Sigmoid colon (tissue), 7 donors: Measurements from ENCODE around the gene SEPTIN7. TPM values are rescaled to one million over a fixed set of nuclear protein-coding genes. Genes with fewer than 3 reads are reported as not detected.

Experiments
- DNase-seq: peaks from one replicate; pipeline ENCODE4 v3.0.0-alpha.2; 2019
- H3K27ac ChIP-seq, 4 donors: fragments of 200-600 bp; sonication (generic); one replicate each; pipeline ENCODE4 v1.5.1; 2016 to 2019; ENCODE audit warnings: mild to moderate bottlenecking in 1 of 4
- H3K27me3 ChIP-seq, 3 donors: fragments of 200-600 bp; sonication (generic); one replicate each; pipeline ENCODE4 v1.5.1; 2019; ENCODE audit warnings: mild to moderate bottlenecking in 1 of 3
- H3K36me3 ChIP-seq, 4 donors: fragments of 200-600 bp; sonication (generic); one replicate each; pipeline ENCODE4 v1.5.1; 2016 to 2019
- H3K4me1 ChIP-seq, 4 donors: fragments of 200-600 bp; sonication (generic); one replicate each; pipeline ENCODE4 v1.5.1; 2017 to 2019
- H3K4me3 ChIP-seq, 4 donors: fragments of 200-600 bp; sonication (generic); one replicate each; pipeline ENCODE4 v1.5.1; 2017 to 2019; ENCODE audit warnings: mild to moderate bottlenecking in 2 of 4, moderate library complexity in 1 of 4
- H3K9me3 ChIP-seq, 4 donors: fragments of 200-600 bp in 3 of 4; sonication (generic) in 3 of 4; one replicate each; pipeline versions ENCODE4 v1.5.1 to v1.6.1; 2013 to 2019
- EP300 ChIP-seq, 4 donors: sonication (generic); formaldehyde crosslinking; IDR thresholded peaks; one replicate each; pipeline ENCODE4 v1.6.1; 2017; ENCODE audit warnings: antibody characterized with exemption in 4 of 4
- POLR2A ChIP-seq, 2 donors: fragments of 450-650 bp; IDR thresholded peaks; one replicate each; pipeline ENCODE4 v1.6.1; 2016; ENCODE audit warnings: antibody characterized with exemption in 2 of 2, mild to moderate bottlenecking in 2 of 2, moderate library complexity in 2 of 2
- POLR2AphosphoS5 ChIP-seq, 4 donors: sonication (generic); formaldehyde crosslinking; IDR thresholded peaks; one replicate each; pipeline ENCODE4 v1.6.1; 2017; ENCODE audit warnings: antibody characterized with exemption in 4 of 4
- WGBS, 2 donors: extraction: QIAGEN DNeasy Blood & Tissue Kit; methylation state at CpG; one replicate each; pipeline ENCODE4 v1.1.7; 2013; 5-methylcytosine and 5-hydroxymethylcytosine counted together
- intact Hi-C: fragments of 100-400 bp; cut with DNase I; formaldehyde crosslinking; loops from one replicate; pipeline ENCODE4 v1.15.1; 2023
- polyA plus RNA-seq, 3 donors: library from polyadenylated mRNA; stranded (reverse); fragments of 200-250 nt; gene quantifications; one replicate each; pipeline ENCODE4 v1.2.3, GENCODE V29; 2013
- total RNA-seq, 4 donors: library from RNA; depleted of rRNA; stranded (reverse); fragments of >200 nt; gene quantifications; one replicate each; pipeline ENCODE4 v1.1.0, GENCODE V29; 2016
- TF ChIP-seq, protein P1 (sequence below), 4 experiments: fragments of 450-650 bp in 3 of 4; fragments of 200-600 bp in 1 of 4; IDR thresholded peaks; one replicate each; pipeline ENCODE4 v1.5.1; 2016 to 2019; ENCODE audit warnings: antibody characterized with exemption in 4 of 4, mild to moderate bottlenecking in 3 of 4, moderate library complexity in 2 of 4
- donor health status: healthy with polysubstance abuse.
- donor health status: Bipolar disorder and iron deficiency.
- donor health status: healthy.

The SEPTIN7 gene
- total and polyA plus RNA-seq, 7 donors, result 112 to 330 (median 256) TPM

DNA sequence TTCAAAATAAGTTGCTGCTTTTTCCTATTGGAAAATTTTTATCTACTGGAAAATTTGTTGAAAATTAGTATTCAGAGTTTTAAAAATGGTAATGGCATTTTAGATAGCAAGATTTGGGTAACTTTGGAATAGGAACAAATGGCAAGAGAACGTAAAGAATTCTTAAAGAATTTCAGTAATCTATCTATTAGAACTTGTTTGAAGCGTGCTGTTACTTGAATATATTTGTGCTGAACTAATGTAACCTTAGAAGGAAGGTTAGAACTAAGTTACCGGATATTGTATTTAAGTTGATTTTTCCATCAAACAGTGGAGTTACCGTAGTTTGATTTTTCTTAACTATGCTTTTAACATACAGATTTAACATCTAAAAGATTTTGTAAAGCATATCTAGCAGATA, 25.9 kb downstream of the SEPTIN7 start:
- intact Hi-C loops, result no loop called here
- H3K4me3 ChIP-seq, result no peak overlapping the region
- H3K27ac ChIP-seq, result no peak overlapping the region
- 79 to 96% methylated on average over 4 of the region's 4 CpGs for WGBS, 2 donors
- H3K9me3 ChIP-seq, result no peaks in the 10 kb centered on the region
- H3K4me1 ChIP-seq, result peaks cover 0 to 84% (median 63%) of the 10 kb centered on the region in 4 donors
- TF ChIP-seq POLR2AphosphoS5 (IDR thresholded peaks at IDR 0.05) (no peak), EP300 (IDR thresholded peaks at IDR 0.05) (no peak), POLR2A (IDR thresholded peaks at IDR 0.05) (no peak)
- TF ChIP-seq, protein P1, sequence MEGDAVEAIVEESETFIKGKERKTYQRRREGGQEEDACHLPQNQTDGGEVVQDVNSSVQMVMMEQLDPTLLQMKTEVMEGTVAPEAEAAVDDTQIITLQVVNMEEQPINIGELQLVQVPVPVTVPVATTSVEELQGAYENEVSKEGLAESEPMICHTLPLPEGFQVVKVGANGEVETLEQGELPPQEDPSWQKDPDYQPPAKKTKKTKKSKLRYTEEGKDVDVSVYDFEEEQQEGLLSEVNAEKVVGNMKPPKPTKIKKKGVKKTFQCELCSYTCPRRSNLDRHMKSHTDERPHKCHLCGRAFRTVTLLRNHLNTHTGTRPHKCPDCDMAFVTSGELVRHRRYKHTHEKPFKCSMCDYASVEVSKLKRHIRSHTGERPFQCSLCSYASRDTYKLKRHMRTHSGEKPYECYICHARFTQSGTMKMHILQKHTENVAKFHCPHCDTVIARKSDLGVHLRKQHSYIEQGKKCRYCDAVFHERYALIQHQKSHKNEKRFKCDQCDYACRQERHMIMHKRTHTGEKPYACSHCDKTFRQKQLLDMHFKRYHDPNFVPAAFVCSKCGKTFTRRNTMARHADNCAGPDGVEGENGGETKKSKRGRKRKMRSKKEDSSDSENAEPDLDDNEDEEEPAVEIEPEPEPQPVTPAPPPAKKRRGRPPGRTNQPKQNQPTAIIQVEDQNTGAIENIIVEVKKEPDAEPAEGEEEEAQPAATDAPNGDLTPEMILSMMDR (IDR thresholded peaks at IDR 0.05), result no peak
- no peak for DNase-seq
- no peaks in the 10 kb centered on the region for H3K27me3 ChIP-seq
- H3K36me3 ChIP-seq, result no peaks in the 10 kb centered on the region

DNA sequence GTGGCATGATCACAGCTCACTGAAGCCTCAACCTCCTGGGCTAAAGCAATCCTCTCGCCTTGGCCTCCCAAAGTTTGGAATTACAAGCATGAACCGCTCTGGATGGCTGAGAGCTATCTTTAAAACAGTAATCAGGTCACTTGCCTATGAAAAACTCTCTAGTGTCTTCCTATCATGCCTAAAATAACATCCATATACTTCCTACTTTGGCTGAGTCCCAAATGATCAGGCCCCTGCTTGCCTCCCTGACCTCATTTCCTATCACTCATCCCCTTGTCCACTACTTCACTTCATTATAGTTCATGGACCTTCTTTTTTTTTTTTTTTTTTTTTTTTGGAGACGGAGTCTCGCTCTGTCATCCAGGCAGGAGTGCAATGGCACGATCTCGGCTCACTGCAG, 28.0 kb downstream of the SEPTIN7 start:
- TF ChIP-seq POLR2AphosphoS5 (IDR thresholded peaks at IDR 0.05), result no peak
- TF ChIP-seq, protein P1 (IDR thresholded peaks at IDR 0.05), result no peak
- no peak for TF ChIP-seq POLR2A (IDR thresholded peaks at IDR 0.05)
- TF ChIP-seq EP300 (IDR thresholded peaks at IDR 0.05), result no peak
- Histone ChIP-seq H3K4me1 (peaks cover 0 to 89% (median 62%) of the 10 kb centered on the region in 4 donors), H3K27ac (no peak overlapping the region), H3K9me3 (no peaks in the 10 kb centered on the region), H3K27me3 (no peaks in the 10 kb centered on the region), H3K36me3 (peaks cover 0 to 11% (median 0%) of the 10 kb centered on the region in 4 donors), H3K4me3 (no peak overlapping the region)
- 88 to 97% methylated on average over 6 of the region's 6 CpGs for WGBS, 2 donors
- DNase-seq, result no peak
- intact Hi-C loops, result no loop called here

DNA sequence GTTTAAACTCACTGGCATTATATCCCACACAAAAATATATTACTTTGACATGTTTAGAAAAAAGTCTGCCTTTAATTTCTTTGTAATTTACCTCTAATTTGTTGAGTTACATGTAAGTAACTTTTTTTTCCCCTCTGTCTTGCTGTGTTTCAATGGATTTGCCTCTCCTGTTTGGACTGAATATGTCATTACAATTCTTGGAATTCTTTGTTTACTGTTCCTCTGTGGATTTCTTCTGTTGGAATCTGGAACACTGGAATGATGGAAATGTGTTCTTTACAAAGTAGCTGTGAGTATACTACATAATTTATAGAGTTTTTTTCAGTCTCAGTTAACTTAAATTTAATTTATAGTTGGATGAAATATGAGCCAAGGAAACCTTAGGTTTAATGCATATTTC, 30.4 kb downstream of the SEPTIN7 start:
- intact Hi-C loops, result no loop called here
- H3K27ac ChIP-seq, result peak overlapping the region in 3 of 4 donors; percentile 4 to 35 (median 5)
- DNase-seq, result no peak
- peaks cover 0 to 16% (median 0%) of the 10 kb centered on the region in 4 donors for H3K36me3 ChIP-seq
- H3K4me1 ChIP-seq, result peaks cover 0 to 67% (median 48%) of the 10 kb centered on the region in 4 donors
- TF ChIP-seq POLR2A (IDR thresholded peaks at IDR 0.05) (no peak), POLR2AphosphoS5 (IDR thresholded peaks at IDR 0.05) (no peak), EP300 (IDR thresholded peaks at IDR 0.05) (no peak)
- TF ChIP-seq, protein P1 (IDR thresholded peaks at IDR 0.05), result no peak
- H3K4me3 ChIP-seq, result no peak overlapping the region
- no peaks in the 10 kb centered on the region for H3K9me3 ChIP-seq
- no peaks in the 10 kb centered on the region for H3K27me3 ChIP-seq

DNA sequence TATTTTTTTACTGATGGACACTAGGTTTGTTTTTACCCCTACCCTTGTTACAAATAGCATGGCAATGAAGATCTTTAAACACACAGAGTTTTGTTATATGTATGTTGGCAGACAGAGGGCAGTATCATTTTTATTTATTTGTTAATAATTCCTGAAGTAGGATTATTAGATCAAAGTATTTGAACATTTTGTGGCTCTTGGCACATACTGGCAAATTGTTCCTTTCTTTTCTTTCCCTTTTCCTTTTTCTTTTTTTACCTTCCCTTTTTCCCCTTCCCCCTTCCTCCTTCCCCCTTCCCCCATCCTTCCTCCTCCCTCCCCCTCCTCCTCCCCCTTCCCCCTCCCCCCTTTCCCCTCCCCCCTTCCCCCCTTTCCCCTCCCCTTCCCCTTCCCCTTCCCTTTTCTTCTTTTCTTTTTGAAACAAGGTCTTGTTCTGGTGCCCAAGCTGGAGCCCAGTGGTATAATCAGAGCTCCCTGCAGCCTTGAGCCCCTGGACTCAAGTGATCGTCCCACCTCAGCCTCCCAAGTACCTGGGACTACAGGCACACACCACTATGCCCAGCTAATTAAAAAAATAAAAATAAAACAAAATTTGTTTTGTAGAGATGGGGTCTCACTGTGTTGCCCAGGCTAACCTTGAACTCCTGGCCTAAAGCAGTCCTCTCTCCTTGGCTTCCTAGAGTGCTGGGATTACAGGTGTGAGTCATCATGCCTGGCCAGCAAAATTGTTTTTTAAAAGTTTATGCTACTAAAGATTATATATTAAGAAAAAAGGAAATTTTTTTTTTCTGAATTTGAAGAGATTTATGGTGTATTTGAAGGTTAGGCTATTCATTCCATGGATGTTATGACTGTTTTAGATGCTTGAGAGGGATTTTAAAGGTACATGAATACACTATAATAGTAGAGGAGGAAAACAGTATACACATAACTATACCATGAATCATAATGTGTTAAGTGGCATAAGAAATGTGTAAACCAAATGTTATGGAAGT, 39.3 kb downstream of the SEPTIN7 start:
- H3K4me1 ChIP-seq, result peaks cover 0 to 35% (median 23%) of the 10 kb centered on the region in 4 donors
- intact Hi-C loops, result no loop called here

More for the DNA sequence above, 39.3 kb downstream of the SEPTIN7 start:
- Histone ChIP-seq H3K9me3 (no peaks in the 10 kb centered on the region), H3K27me3 (no peaks in the 10 kb centered on the region), H3K27ac (peak overlapping the region in 2 of 4 donors; percentile 2 to 7), H3K36me3 (peaks cover 0 to 5% (median 0%) of the 10 kb centered on the region in 4 donors), H3K4me3 (no peak overlapping the region)
- TF ChIP-seq, protein P1 (IDR thresholded peaks at IDR 0.05), result no peak
- TF ChIP-seq EP300 (IDR thresholded peaks at IDR 0.05) (no peak), POLR2AphosphoS5 (IDR thresholded peaks at IDR 0.05) (no peak), POLR2A (IDR thresholded peaks at IDR 0.05) (no peak)
- DNase-seq, result no peak
- WGBS, 2 donors, result 92 to 97% methylated on average over 1 of the region's 1 CpG
